ENCODE measurements around the gene PAM. TPM values are rescaled to one million over a fixed set of nuclear protein-coding genes. Genes with fewer than 3 reads are reported as not detected.

The PAM gene
- total and polyA plus RNA-seq, 2 of the 8 experiments (the other 6 are each of a cell fraction or from before 2014, with no cell fraction given) = 30.4 to 67.8 TPM

GRCh38 chr5:102910240-102911226 is 155.4 kb downstream of the PAM start (continued):
- TF ChIP-seq SRF (IDR thresholded peaks at IDR 0.05; ENCODE audit: low read depth, low read length) (no peak), BCL11A (IDR thresholded peaks at IDR 0.05; ENCODE audit: low read depth in 2 of 2, low read length in 2 of 2) (no peak), KDM4A (IDR thresholded peaks at IDR 0.05; ENCODE audit: low read depth, low read length, severe bottlenecking) (no peak)

Data from H1 (cell line).